HG03469 (cell line): ENCODE results near the gene ZMYND12.

Source experiments
- ATAC-seq: cut with Tn5 transposase; IDR thresholded peaks from one replicate; pipeline ENCODE4 v1.9.1; 2021; ENCODE audit warnings: mild to moderate bottlenecking, moderate library complexity, moderate number of reproducible peaks; ENCODE audit not compliant: unreplicated experiment

Gene ZMYND12

DNA sequence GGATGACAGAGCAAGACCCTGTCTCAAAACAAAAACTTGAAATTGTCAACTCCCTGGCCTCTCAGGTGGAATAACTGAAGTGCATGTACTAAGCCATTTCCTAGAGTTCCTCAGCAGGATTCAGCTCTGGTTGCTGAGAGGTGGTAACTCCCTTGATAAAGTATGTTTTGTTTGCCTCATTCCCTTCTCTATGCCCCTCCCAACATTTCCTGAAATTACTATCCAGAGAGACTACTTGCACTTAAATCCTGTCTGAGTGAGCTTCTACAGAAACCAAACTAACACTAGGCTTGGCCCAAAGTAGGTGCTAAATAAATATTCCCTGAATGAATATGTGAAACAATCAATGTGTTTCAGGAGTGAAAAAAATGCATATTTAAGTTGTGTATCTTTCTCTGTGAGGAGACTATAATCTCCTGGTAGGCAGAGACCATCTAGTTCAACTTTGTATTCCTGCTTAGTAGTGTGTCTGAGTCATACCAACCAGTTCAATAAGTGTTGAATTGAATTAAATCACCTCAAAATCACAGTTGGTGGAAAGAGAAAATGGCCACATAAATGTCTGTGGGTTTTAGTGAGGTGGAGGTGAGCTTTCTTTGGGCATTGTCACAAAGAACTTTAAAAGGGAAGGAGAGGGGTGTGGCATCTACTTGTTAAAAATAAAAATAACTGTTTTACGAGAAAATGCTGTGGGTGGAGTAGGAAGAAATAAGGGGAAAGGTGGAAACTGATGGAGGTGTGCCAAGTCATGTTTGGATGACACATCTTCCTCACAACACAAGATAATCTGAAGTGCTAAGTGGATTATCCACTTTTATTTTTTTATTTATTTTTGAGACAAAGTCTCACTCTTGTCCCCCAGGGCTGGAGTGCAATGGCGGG is 62.6 kb downstream of the ZMYND12 start:
- no peak for ATAC-seq

DNA sequence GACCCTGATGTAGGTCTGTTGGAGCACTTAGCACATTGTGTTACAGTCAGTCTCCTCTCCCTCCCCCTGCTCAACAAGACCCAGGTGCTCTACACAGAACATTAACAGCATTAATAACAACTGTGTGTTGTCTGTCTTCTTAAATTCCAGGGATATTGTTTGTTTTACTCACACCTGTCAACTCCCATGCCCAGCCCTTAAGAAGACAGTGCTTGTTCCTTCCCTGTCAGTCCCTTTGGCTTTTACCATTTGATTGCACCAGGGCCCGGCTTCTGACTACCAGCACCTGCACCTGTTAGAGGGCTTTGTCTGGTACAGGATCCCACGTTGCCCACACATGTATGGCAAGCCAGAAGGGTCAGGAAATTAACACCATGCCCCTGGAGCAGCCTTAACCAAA is 63.6 kb downstream of the ZMYND12 start:
- ATAC-seq = no peak

DNA sequence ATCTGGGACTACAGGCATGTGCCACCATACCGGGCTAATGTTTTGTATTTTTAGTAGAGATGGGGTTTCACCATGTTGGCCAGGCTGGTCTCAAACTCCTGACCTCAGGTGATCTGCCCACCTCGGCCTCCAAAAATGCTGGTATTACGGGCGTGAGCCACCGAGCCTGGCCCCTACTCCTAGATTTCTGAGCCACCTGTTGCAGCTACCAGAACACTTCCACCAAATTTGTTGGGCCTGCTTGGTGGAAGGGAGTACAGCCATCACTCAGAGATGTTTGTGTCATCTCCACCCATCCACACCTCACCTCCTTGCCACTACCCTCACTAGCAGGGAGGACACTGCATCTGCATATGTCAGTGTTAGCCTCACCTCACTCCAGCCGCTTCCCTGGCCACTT is 69.8 kb downstream of the ZMYND12 start:
- ATAC-seq = no peak

DNA sequence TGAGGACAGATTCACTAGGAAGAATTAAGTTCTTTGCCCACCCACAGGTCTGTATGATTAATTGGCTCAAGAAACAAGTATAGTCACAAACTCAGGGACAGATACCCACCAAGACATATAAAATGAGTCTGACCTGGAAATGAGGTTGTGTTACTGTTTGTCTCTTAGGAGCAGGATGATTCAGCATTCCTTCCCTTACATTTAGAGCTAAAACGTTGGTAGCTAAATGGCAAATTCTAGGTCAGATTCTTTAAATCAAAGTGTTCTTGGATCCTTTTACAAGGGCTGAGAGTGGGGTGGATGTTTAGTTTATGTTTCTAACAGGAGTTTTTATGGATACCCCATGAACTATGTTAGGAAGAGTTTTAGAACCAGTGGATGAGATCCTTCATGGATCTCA is 70.5 kb downstream of the ZMYND12 start:
- ATAC-seq = no peak

DNA sequence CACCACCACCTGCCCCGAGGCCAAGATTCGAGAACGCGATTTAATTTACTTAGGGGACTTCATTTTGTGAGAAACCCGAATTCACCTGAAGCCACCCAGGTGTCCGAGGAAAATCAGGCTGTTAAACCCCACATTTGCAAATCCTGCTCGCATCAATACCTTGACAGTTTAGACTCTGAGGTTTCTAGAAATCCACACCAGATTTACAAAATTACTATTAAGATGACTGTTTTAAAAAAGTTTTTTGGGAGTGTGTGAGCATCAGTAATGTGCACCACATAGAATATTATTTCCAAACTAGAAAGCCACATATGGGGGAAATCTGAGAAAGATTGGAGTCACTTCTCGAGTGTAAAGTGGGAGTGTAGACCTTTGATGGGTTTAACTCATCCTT is 74.5 kb downstream of the ZMYND12 start:
- no peak for ATAC-seq

DNA sequence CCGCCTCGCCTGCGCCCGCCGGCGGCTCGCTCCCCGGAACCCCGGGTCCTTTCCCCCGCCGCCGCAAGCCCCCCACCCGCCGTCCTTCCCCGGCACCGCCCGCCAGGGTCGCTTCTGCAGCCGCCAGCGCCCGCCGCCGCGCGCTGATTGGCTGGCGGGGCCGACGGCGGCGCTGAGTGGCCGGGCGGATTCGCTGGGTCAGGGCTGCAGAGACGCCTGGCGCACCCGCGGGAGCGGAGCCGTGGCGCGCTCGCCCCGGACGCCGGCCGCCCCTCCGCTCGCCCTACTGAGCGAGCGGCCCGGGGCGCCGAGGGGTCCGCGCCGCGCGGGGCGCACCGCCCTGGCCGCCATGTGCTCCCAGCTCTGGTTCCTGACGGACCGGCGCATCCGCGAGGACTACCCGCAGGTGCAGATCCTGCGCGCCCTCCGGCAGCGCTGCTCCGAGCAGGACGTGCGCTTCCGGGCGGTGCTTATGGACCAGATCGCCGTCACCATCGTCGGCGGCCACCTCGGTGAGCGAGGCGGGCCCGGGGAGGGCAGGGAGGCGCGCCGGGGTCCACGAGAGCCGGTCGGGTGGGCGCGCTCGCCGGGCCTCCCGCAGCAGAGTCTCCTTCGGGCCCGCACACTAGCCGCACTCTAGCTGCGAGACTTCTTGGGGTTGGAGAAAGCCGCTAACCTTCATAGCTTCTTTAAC is 75.1 kb downstream of the ZMYND12 start, which contains the start of gene RIMKLA:
Gene RIMKLA, plus strand, starts transcription at position 207 of the 694 bp plus-strand sequence. Its CDS starts 143 bp downstream, at position 350.
- peak; percentile 68 for ATAC-seq
